Measurements from ENCODE around the gene MTX2. TPM values are rescaled to one million over a fixed set of nuclear protein-coding genes. Genes with fewer than 3 reads are reported as not detected.
"Not testable (repeated sequence)": the region's sequence is repeated elsewhere in the genome, so short reads cannot be mapped to it uniquely, and the experiment has no call there.

The MTX2 gene
- total and polyA plus RNA-seq, 5 donors from 2014 or later: 7.1 to 23.2 (median 21.8) TPM

- H3K4me1 Mint-ChIP-seq: peaks cover 21 to 36% (median 27%) of the 10 kb centered on the region in 4 donors
- ATAC-seq (ENCODE audit: low read depth in 2 of 2) (peak in 1 of 2 donors; percentile 39), DNase-seq (peak in 1 of 3 donors; percentile 50)
- peak overlapping the region in 1 of 3 donors; percentile 21 for H3K27ac Mint-ChIP-seq
- no peaks in the 10 kb centered on the region for H3K9me3 ChIP-seq (ENCODE audit: control insufficient read depth in 2 of 2, low read length in 2 of 2)
- H3K27me3 Mint-ChIP-seq: no peaks in the 10 kb centered on the region
- H3K36me3 ChIP-seq (ENCODE audit: control insufficient read depth, insufficient read depth, low read length): no peaks in the 10 kb centered on the region
- H3K36me3 Mint-ChIP-seq: peaks cover 6% of the 10 kb centered on the region
- no peaks in the 10 kb centered on the region for H3K4me1 ChIP-seq (ENCODE audit: control insufficient read depth, insufficient read depth, low read length, poor library complexity, severe bottlenecking)
- H3K27ac ChIP-seq (ENCODE audit: insufficient read depth, low read length, poor library complexity, severe bottlenecking): no peak overlapping the region
- H3K4me3 ChIP-seq (ENCODE audit: low read depth, low read length): no peak overlapping the region
- H3K27me3 ChIP-seq (ENCODE audit: control insufficient read depth, insufficient read depth, low read length): no peaks in the 10 kb centered on the region
- no peaks in the 10 kb centered on the region for H3K9me3 Mint-ChIP-seq
- H3K4me3 Mint-ChIP-seq: peak overlapping the region in 1 of 4 donors; percentile 17
Measured at GRCh38 chr2:176291809-176292283, 22.6 kb downstream of the MTX2 start.

- H3K9me3 ChIP-seq (ENCODE audit: control insufficient read depth in 2 of 2, low read length in 2 of 2): no peaks in the 10 kb centered on the region
- no peak for DNase-seq
- no peak for ATAC-seq (ENCODE audit: low read depth in 2 of 2)
- no peak overlapping the region for H3K27ac ChIP-seq (ENCODE audit: insufficient read depth, low read length, poor library complexity, severe bottlenecking)
- peaks cover 4% of the 10 kb centered on the region for H3K36me3 ChIP-seq (ENCODE audit: control insufficient read depth, insufficient read depth, low read length)
- Mint-ChIP-seq H3K27me3 (no peaks in the 10 kb centered on the region), H3K9me3 (no peaks in the 10 kb centered on the region), H3K4me3 (no peak overlapping the region), H3K4me1 (peaks cover 21 to 35% (median 27%) of the 10 kb centered on the region in 4 donors), H3K27ac (peak overlapping the region in 1 of 3 donors; percentile 5), H3K36me3 (peaks cover 8% of the 10 kb centered on the region)
- no peaks in the 10 kb centered on the region for H3K4me1 ChIP-seq (ENCODE audit: control insufficient read depth, insufficient read depth, low read length, poor library complexity, severe bottlenecking)
- H3K27me3 ChIP-seq (ENCODE audit: control insufficient read depth, insufficient read depth, low read length): no peaks in the 10 kb centered on the region
- no peak overlapping the region for H3K4me3 ChIP-seq (ENCODE audit: low read depth, low read length)
Measured at GRCh38 chr2:176292608-176293007, 23.4 kb downstream of the MTX2 start.

GRCh38 chr2:176293334-176293733 is 24.1 kb downstream of the MTX2 start:
- Histone ChIP-seq H3K4me3 (ENCODE audit: low read depth, low read length) (no peak overlapping the region), H3K36me3 (ENCODE audit: control insufficient read depth, insufficient read depth, low read length) (peaks cover 4% of the 10 kb centered on the region), H3K4me1 (ENCODE audit: control insufficient read depth, insufficient read depth, low read length, poor library complexity, severe bottlenecking) (no peaks in the 10 kb centered on the region), H3K27me3 (ENCODE audit: control insufficient read depth, insufficient read depth, low read length) (no peaks in the 10 kb centered on the region), H3K27ac (ENCODE audit: insufficient read depth, low read length, poor library complexity, severe bottlenecking) (no peak overlapping the region), H3K9me3 (ENCODE audit: control insufficient read depth in 2 of 2, low read length in 2 of 2) (no peaks in the 10 kb centered on the region)
- DNase-seq (no peak), ATAC-seq (ENCODE audit: low read depth in 2 of 2) (no peak)
- Mint-ChIP-seq H3K9me3 (no peaks in the 10 kb centered on the region), H3K36me3 (peaks cover 11% of the 10 kb centered on the region), H3K4me3 (no peak overlapping the region), H3K27me3 (no peaks in the 10 kb centered on the region), H3K27ac (no peak overlapping the region), H3K4me1 (peaks cover 20 to 32% (median 27%) of the 10 kb centered on the region in 4 donors)

- Mint-ChIP-seq H3K4me3 (no peak overlapping the region), H3K27me3 (no peaks in the 10 kb centered on the region), H3K27ac (no peak overlapping the region), H3K36me3 (peaks cover 13% of the 10 kb centered on the region), H3K9me3 (no peaks in the 10 kb centered on the region), H3K4me1 (peaks cover 7 to 12% (median 9%) of the 10 kb centered on the region in 4 donors)
- H3K4me1 ChIP-seq (ENCODE audit: control insufficient read depth, insufficient read depth, low read length, poor library complexity, severe bottlenecking): no peaks in the 10 kb centered on the region
- DNase-seq: no peak
- no peaks in the 10 kb centered on the region for H3K27me3 ChIP-seq (ENCODE audit: control insufficient read depth, insufficient read depth, low read length)
- H3K36me3 ChIP-seq (ENCODE audit: control insufficient read depth, insufficient read depth, low read length): peaks cover 4% of the 10 kb centered on the region
- no peaks in the 10 kb centered on the region for H3K9me3 ChIP-seq (ENCODE audit: control insufficient read depth in 2 of 2, low read length in 2 of 2)
- no peak for ATAC-seq (ENCODE audit: low read depth in 2 of 2)
- H3K4me3 ChIP-seq (ENCODE audit: low read depth, low read length): no peak overlapping the region
- no peak overlapping the region for H3K27ac ChIP-seq (ENCODE audit: insufficient read depth, low read length, poor library complexity, severe bottlenecking)
Measured at GRCh38 chr2:176297067-176297466, 27.8 kb downstream of the MTX2 start.

GRCh38 chr2:176297737-176298136 is 28.5 kb downstream of the MTX2 start:
- H3K36me3 Mint-ChIP-seq: peaks cover 13% of the 10 kb centered on the region
- H3K27me3 Mint-ChIP-seq: no peaks in the 10 kb centered on the region

GRCh38 chr2:176306020-176306419 is 36.8 kb downstream of the MTX2 start:
- H3K27me3 Mint-ChIP-seq; H3K27ac Mint-ChIP-seq; H3K4me1 ChIP-seq (ENCODE audit: control insufficient read depth, insufficient read depth, low read length, poor library complexity, severe bottlenecking); H3K4me3 ChIP-seq (ENCODE audit: low read depth, low read length); H3K27me3 ChIP-seq (ENCODE audit: control insufficient read depth, insufficient read depth, low read length); ATAC-seq (ENCODE audit: low read depth in 2 of 2); DNase-seq; H3K9me3 Mint-ChIP-seq; H3K9me3 ChIP-seq (ENCODE audit: control insufficient read depth in 2 of 2, low read length in 2 of 2); H3K36me3 ChIP-seq (ENCODE audit: control insufficient read depth, insufficient read depth, low read length); H3K27ac ChIP-seq (ENCODE audit: insufficient read depth, low read length, poor library complexity, severe bottlenecking): not testable (repeated sequence)
- Mint-ChIP-seq H3K4me1 (peaks cover 0 to 14% (median 6%) of the 10 kb centered on the region in 4 donors), H3K4me3 (peak overlapping the region in 1 of 4 donors; percentile 17), H3K36me3 (peaks cover 36% of the 10 kb centered on the region)

More at GRCh38 chr2:176297737-176298136, 28.5 kb downstream of the MTX2 start:
- H3K27me3 ChIP-seq (ENCODE audit: control insufficient read depth, insufficient read depth, low read length): no peaks in the 10 kb centered on the region
- Mint-ChIP-seq H3K9me3 (no peaks in the 10 kb centered on the region), H3K4me3 (no peak overlapping the region), H3K27ac (no peak overlapping the region), H3K4me1 (peaks cover 4 to 8% (median 7%) of the 10 kb centered on the region in 4 donors)
- no peaks in the 10 kb centered on the region for H3K4me1 ChIP-seq (ENCODE audit: control insufficient read depth, insufficient read depth, low read length, poor library complexity, severe bottlenecking)
- no peak overlapping the region for H3K4me3 ChIP-seq (ENCODE audit: low read depth, low read length)
- peaks cover 4% of the 10 kb centered on the region for H3K36me3 ChIP-seq (ENCODE audit: control insufficient read depth, insufficient read depth, low read length)
- DNase-seq: no peak
- H3K9me3 ChIP-seq (ENCODE audit: control insufficient read depth in 2 of 2, low read length in 2 of 2): no peaks in the 10 kb centered on the region
- H3K27ac ChIP-seq (ENCODE audit: insufficient read depth, low read length, poor library complexity, severe bottlenecking): no peak overlapping the region
- ATAC-seq (ENCODE audit: low read depth in 2 of 2): no peak

GRCh38 chr2:176317199-176317598 is 48.0 kb downstream of the MTX2 start:
- Mint-ChIP-seq H3K4me3 (no peak overlapping the region), H3K4me1 (peaks cover 4 to 13% (median 8%) of the 10 kb centered on the region in 4 donors), H3K27me3 (no peaks in the 10 kb centered on the region), H3K9me3 (peaks cover 0 to 2% (median 0%) of the 10 kb centered on the region in 7 donors), H3K36me3 (peaks cover 19% of the 10 kb centered on the region), H3K27ac (no peak overlapping the region)
- DNase-seq (no peak), ATAC-seq (ENCODE audit: low read depth in 2 of 2) (no peak)
- Histone ChIP-seq H3K27ac (ENCODE audit: insufficient read depth, low read length, poor library complexity, severe bottlenecking) (no peak overlapping the region), H3K27me3 (ENCODE audit: control insufficient read depth, insufficient read depth, low read length) (no peaks in the 10 kb centered on the region), H3K4me3 (ENCODE audit: low read depth, low read length) (no peak overlapping the region), H3K36me3 (ENCODE audit: control insufficient read depth, insufficient read depth, low read length) (no peaks in the 10 kb centered on the region), H3K4me1 (ENCODE audit: control insufficient read depth, insufficient read depth, low read length, poor library complexity, severe bottlenecking) (no peaks in the 10 kb centered on the region), H3K9me3 (ENCODE audit: control insufficient read depth in 2 of 2, low read length in 2 of 2) (no peaks in the 10 kb centered on the region)

- Histone ChIP-seq H3K4me1 (ENCODE audit: control insufficient read depth, insufficient read depth, low read length, poor library complexity, severe bottlenecking) (no peaks in the 10 kb centered on the region), H3K36me3 (ENCODE audit: control insufficient read depth, insufficient read depth, low read length) (no peaks in the 10 kb centered on the region), H3K4me3 (ENCODE audit: low read depth, low read length) (no peak overlapping the region), H3K9me3 (ENCODE audit: control insufficient read depth in 2 of 2, low read length in 2 of 2) (no peaks in the 10 kb centered on the region), H3K27ac (ENCODE audit: insufficient read depth, low read length, poor library complexity, severe bottlenecking) (no peak overlapping the region), H3K27me3 (ENCODE audit: control insufficient read depth, insufficient read depth, low read length) (no peaks in the 10 kb centered on the region)
- peak overlapping the region in 1 of 3 donors; percentile 39 for H3K27ac Mint-ChIP-seq
- peaks cover 0 to 2% (median 0%) of the 10 kb centered on the region in 7 donors for H3K9me3 Mint-ChIP-seq
- H3K27me3 Mint-ChIP-seq: no peaks in the 10 kb centered on the region
- DNase-seq: no peak
- ATAC-seq (ENCODE audit: low read depth in 2 of 2): no peak
- peaks cover 19% of the 10 kb centered on the region for H3K36me3 Mint-ChIP-seq
- peaks cover 4 to 13% (median 8%) of the 10 kb centered on the region in 4 donors for H3K4me1 Mint-ChIP-seq
- H3K4me3 Mint-ChIP-seq: no peak overlapping the region
Measured at GRCh38 chr2:176317623-176318065, 48.4 kb downstream of the MTX2 start.

Measured in CD4-positive, CD25-positive, alpha-beta regulatory T cell (primary cell).